Fibroblast of peridontal ligament (primary cell): Measurements from ENCODE around the gene KLHL25.

Experiments
- DNase-seq: peaks from one replicate; pipeline ENCODE4 v3.0.0-alpha.2; 2010; ENCODE audit errors: extremely low read depth

The KLHL25 gene

GRCh38 chr15:85777250-85778106 is 17.2 kb downstream of the KLHL25 start:
- DNase-seq, result no peak

- no peak for DNase-seq
These were observed 20.8 kb downstream of the KLHL25 start for GRCh38 chr15:85773970-85774369.

GRCh38 chr15:85773249-85773648 is 21.5 kb downstream of the KLHL25 start:
- DNase-seq, result no peak

GRCh38 chr15:85772668-85773067 is 22.1 kb downstream of the KLHL25 start:
- DNase-seq, result no peak

GRCh38 chr15:85771781-85772445 is 22.8 kb downstream of the KLHL25 start:
- DNase-seq, result peak; percentile 27

- DNase-seq, result no peak
These were observed 23.5 kb downstream of the KLHL25 start for GRCh38 chr15:85771271-85771670.

- no peak for DNase-seq
These were observed 24.4 kb downstream of the KLHL25 start for GRCh38 chr15:85770096-85771041.

GRCh38 chr15:85769182-85769900 is 25.4 kb downstream of the KLHL25 start:
- DNase-seq, result no peak

GRCh38 chr15:85768595-85769168 is 26.0 kb downstream of the KLHL25 start:
- no peak for DNase-seq

GRCh38 chr15:85767785-85768529 is 26.8 kb downstream of the KLHL25 start:
- no peak for DNase-seq

GRCh38 chr15:85766001-85766831 is 28.5 kb downstream of the KLHL25 start:
- no peak for DNase-seq

- peak; percentile 67 for DNase-seq
These were observed 30.0 kb downstream of the KLHL25 start for GRCh38 chr15:85764649-85765277.

GRCh38 chr15:85763673-85764633 is 30.8 kb downstream of the KLHL25 start:
- DNase-seq, result no peak

- no peak for DNase-seq
These were observed 31.6 kb downstream of the KLHL25 start for GRCh38 chr15:85763157-85763556.

GRCh38 chr15:85762756-85763127 is 32.0 kb downstream of the KLHL25 start:
- DNase-seq, result no peak

GRCh38 chr15:85762039-85762755 is 32.5 kb downstream of the KLHL25 start:
- DNase-seq, result no peak

GRCh38 chr15:85761635-85762034 is 33.1 kb downstream of the KLHL25 start:
- peak; percentile 41 for DNase-seq
